HEK293 (cell line): ENCODE results near the gene SERTAD2.

ENCODE experiments used
- CTCF ChIA-PET: fragments of 350-600 bp; formaldehyde crosslinking; extraction: SDS; loops from one replicate; lab custom pipeline; 2021; ENCODE audit warnings: antibody characterized with exemption; lab: Yijun Ruan, JAX
- POLR2A ChIA-PET: fragments of 300-600 bp; formaldehyde crosslinking; extraction: SDS; loops from one replicate; lab custom pipeline; 2020; ENCODE audit warnings: antibody characterized with exemption, inconsistent platforms; lab: Yijun Ruan, JAX
- H3K27ac ChIP-seq: fragments of 200-500 bp; sonication (Bioruptor generic); 2 replicates; pipeline ENCODE4 v1.5.1; 2014; ENCODE audit warnings: low read depth, low read length, control low read depth, inconsistent platforms; ENCODE audit errors: extremely low read depth
- H3K36me3 ChIP-seq, 2 experiments: fragments of 200-500 bp in 1 of 2; sonication (Bioruptor generic) in 1 of 2; 1 replicate in 1 of 2; 2 replicates in 1 of 2; pipeline ENCODE4 v1.5.1; 2014 to 2017; ENCODE audit warnings: inconsistent platforms in 2 of 2, low read length in 2 of 2; ENCODE audit not compliant: control insufficient read depth in 2 of 2, insufficient read depth in 1 of 2
- H3K4me1 ChIP-seq: fragments of 200-500 bp; sonication (Bioruptor generic); 2 replicates; pipeline ENCODE4 v1.5.1; 2014; ENCODE audit warnings: mild to moderate bottlenecking, low read length, inconsistent platforms; ENCODE audit not compliant: control insufficient read depth, insufficient read depth
- H3K4me3 ChIP-seq: 2 replicates; pipeline ENCODE4 v1.5.1; 2011; ENCODE audit warnings: low read depth, mild to moderate bottlenecking, control low read depth, low read length, moderate library complexity
- H3K9me3 ChIP-seq: fragments of 200-500 bp; sonication (Bioruptor generic); 2 replicates; pipeline ENCODE4 v1.5.1; 2014; ENCODE audit warnings: low read depth, low read length, inconsistent platforms; ENCODE audit not compliant: control insufficient read depth, insufficient read depth
- EGR2 ChIP-seq: fragments of 450-650 bp; formaldehyde crosslinking; IDR thresholded peaks from 2 replicates; pipeline ENCODE4 v1.5.1; 2016; ENCODE audit warnings: low read depth, missing biosample characterization, missing genetic modification characterization
- HOXD13 ChIP-seq: sonication (generic); formaldehyde crosslinking; IDR thresholded peaks from 2 replicates; pipeline ENCODE4 v1.8.0; 2022; ENCODE audit warnings: missing genetic modification reagents, borderline replicate concordance
- KLF8 ChIP-seq: fragments of 450-650 bp; formaldehyde crosslinking; IDR thresholded peaks from 2 replicates; pipeline ENCODE4 v1.5.1; 2016; ENCODE audit warnings: missing biosample characterization, missing genetic modification characterization
- MZF1 ChIP-seq: fragments of 450-650 bp; formaldehyde crosslinking; IDR thresholded peaks from 2 replicates; pipeline ENCODE4 v1.5.1; 2017; ENCODE audit warnings: missing biosample characterization, missing genetic modification characterization, borderline replicate concordance
- PRDM1 ChIP-seq: fragments of 450-650 bp; formaldehyde crosslinking; IDR thresholded peaks from 2 replicates; pipeline ENCODE4; 2016; ENCODE audit warnings: missing biosample characterization, missing genetic modification characterization
- WT1 ChIP-seq: fragments of 450-650 bp; formaldehyde crosslinking; IDR thresholded peaks from 2 replicates; pipeline ENCODE4 v1.5.1; 2016; ENCODE audit warnings: missing biosample characterization, missing genetic modification characterization
- ZFHX2 ChIP-seq: fragments of 450-650 bp; formaldehyde crosslinking; conservative IDR thresholded peaks from 2 replicates; pipeline ENCODE4 v1.5.1; 2016; ENCODE audit warnings: missing biosample characterization, missing genetic modification characterization
- ZFP69B ChIP-seq: fragments of 450-650 bp; formaldehyde crosslinking; IDR thresholded peaks from 2 replicates; pipeline ENCODE4 v1.5.1; 2016; ENCODE audit warnings: missing biosample characterization, missing genetic modification characterization
- ZNF140 ChIP-seq: fragments of 450-650 bp; formaldehyde crosslinking; IDR thresholded peaks from 2 replicates; pipeline ENCODE4 v1.5.1; 2016; ENCODE audit warnings: missing biosample characterization, missing genetic modification characterization
- ZNF214 ChIP-seq: fragments of 450-650 bp; formaldehyde crosslinking; IDR thresholded peaks from 2 replicates; pipeline ENCODE4 v1.5.1; 2017; ENCODE audit warnings: missing biosample characterization, mild to moderate bottlenecking, missing genetic modification characterization, borderline replicate concordance
- ZNF404 ChIP-seq: fragments of 450-650 bp; formaldehyde crosslinking; IDR thresholded peaks from 2 replicates; pipeline ENCODE4 v1.5.1; 2017; ENCODE audit warnings: missing biosample characterization, missing genetic modification characterization
- ZNF433 ChIP-seq: fragments of 450-650 bp; formaldehyde crosslinking; IDR thresholded peaks from 2 replicates; pipeline ENCODE4 v1.5.1; 2016; ENCODE audit warnings: missing biosample characterization, missing genetic modification characterization, low read depth
- ZNF558 ChIP-seq: fragments of 450-650 bp; formaldehyde crosslinking; IDR thresholded peaks from 2 replicates; pipeline ENCODE4 v1.5.1; 2016; ENCODE audit warnings: missing biosample characterization, missing genetic modification characterization
- ZNF654 ChIP-seq: fragments of 450-650 bp; formaldehyde crosslinking; IDR thresholded peaks from 2 replicates; pipeline ENCODE4 v1.5.1; 2016; ENCODE audit warnings: low read depth, missing biosample characterization, missing genetic modification characterization
- ZNF776 ChIP-seq: fragments of 450-650 bp; formaldehyde crosslinking; IDR thresholded peaks from 2 replicates; pipeline ENCODE4 v1.5.0; 2017; ENCODE audit warnings: missing biosample characterization, missing genetic modification characterization, borderline replicate concordance
- ZXDB ChIP-seq: fragments of 450-650 bp; formaldehyde crosslinking; IDR thresholded peaks from 2 replicates; pipeline ENCODE4 v1.5.1; 2016; ENCODE audit warnings: missing biosample characterization, missing genetic modification characterization
- TF ChIP-seq, protein P1 (sequence below): fragments of 450-650 bp; formaldehyde crosslinking; IDR thresholded peaks from 2 replicates; pipeline ENCODE4 v1.5.1; 2016; ENCODE audit warnings: missing biosample characterization, missing genetic modification characterization
- TF ChIP-seq, protein P2 (sequence below): fragments of 450-650 bp; formaldehyde crosslinking; conservative IDR thresholded peaks from 2 replicates; pipeline ENCODE4 v1.5.1; 2016; ENCODE audit warnings: low read depth, missing biosample characterization, missing genetic modification characterization
- TF ChIP-seq, protein P3 (sequence below): fragments of 450-650 bp; formaldehyde crosslinking; IDR thresholded peaks from 2 replicates; pipeline ENCODE4 v1.5.1; 2016; ENCODE audit warnings: missing biosample characterization, missing genetic modification characterization
- TF ChIP-seq, protein P4 (sequence below): fragments of 450-650 bp; formaldehyde crosslinking; IDR thresholded peaks from 2 replicates; pipeline ENCODE4; 2016; ENCODE audit warnings: missing biosample characterization, missing genetic modification characterization
- TF ChIP-seq, protein P5 (sequence below): fragments of 450-650 bp; formaldehyde crosslinking; IDR thresholded peaks from 2 replicates; pipeline ENCODE4 v1.5.1; 2016; ENCODE audit warnings: missing biosample characterization, missing genetic modification characterization, low read depth
- TF ChIP-seq, protein P6 (sequence below): fragments of 450-650 bp; formaldehyde crosslinking; IDR thresholded peaks from 2 replicates; pipeline ENCODE4 v1.5.1; 2016; ENCODE audit warnings: missing biosample characterization, missing genetic modification characterization

Gene SERTAD2

DNA sequence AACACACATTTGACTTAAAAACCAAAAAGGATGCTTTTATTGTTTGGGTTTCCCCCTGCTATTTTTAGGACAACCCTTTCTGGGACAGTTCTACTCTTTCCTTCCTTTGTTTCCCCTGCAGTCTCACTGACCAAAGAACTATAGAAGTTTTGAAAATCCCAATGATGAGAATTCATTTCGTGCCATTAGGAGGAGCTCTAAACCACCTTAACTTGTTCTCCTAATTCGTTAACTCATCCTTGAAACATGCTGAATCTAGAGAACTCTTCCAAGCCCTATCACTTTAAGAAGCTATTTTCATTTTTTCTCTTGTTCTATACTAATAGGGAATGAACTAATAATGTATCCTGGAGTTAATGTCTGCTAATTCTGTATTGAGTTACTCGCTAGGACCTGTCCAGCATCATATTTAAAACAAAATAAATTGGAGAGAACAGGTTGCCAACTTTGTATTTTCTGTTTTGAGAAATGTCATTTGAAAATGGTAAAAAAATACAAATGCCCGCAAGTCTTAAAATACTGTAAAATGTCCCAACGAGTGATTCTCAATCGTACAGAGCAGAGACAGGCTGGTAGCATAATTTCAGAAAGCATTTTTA is 66.7 kb downstream of the SERTAD2 start:
- TF ChIP-seq, protein P1, sequence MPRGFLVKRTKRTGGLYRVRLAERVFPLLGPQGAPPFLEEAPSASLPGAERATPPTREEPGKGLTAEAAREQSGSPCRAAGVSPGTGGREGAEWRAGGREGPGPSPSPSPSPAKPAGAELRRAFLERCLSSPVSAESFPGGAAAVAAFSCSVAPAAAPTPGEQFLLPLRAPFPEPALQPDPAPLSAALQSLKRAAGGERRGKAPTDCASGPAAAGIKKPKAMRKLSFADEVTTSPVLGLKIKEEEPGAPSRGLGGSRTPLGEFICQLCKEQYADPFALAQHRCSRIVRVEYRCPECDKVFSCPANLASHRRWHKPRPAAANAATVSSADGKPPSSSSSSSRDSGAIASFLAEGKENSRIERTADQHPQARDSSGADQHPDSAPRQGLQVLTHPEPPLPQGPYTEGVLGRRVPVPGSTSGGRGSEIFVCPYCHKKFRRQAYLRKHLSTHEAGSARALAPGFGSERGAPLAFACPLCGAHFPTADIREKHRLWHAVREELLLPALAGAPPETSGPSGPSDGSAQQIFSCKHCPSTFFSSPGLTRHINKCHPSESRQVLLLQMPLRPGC (tag by site-specific recombination): no peak
- no peak for TF ChIP-seq ZNF558 (tag by site-specific recombination)
- peak; percentile 73 for TF ChIP-seq ZNF654
- TF ChIP-seq, all 188 proteins: peak for 1
- H3K4me3 ChIP-seq: no peak overlapping the region
- ChIA-PET CTCF (interaction anchor here (0.5 to 2.5 kb wide), 36 partner anchors 8 to 932 kb away, joined by 3 to 25 read pairs (median 3); no protein-coding TSS in a partner anchor), POLR2A (interaction anchor here (0.7 kb wide), 1 partner anchor 67 kb away, joined by 3 read pairs; the partner anchor contains the start of gene SERTAD2)
- peaks cover 13 to 40% of the 10 kb centered on the region in 2 experiments for H3K36me3 ChIP-seq
- H3K4me1 ChIP-seq: no peaks in the 10 kb centered on the region
- no peaks in the 10 kb centered on the region for H3K9me3 ChIP-seq
- H3K27ac ChIP-seq: no peak overlapping the region

DNA sequence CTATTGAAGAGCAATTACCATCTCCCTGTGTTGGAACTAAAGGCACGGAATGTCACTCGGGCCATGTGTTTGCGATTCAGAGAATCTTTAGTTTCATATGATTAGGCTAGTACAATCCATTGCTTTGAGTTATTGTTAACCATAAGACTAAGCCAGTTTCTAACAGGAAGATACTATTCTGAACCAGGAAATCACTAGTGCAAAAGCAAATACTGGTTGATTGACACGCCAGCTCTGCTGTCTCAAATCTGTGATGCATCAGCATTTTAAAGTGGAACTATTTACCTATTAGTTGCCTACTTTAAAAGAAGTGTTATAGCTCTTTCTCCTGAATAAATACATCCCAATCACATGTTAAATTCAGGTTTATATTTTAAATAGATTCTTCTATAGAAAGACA is 67.7 kb downstream of the SERTAD2 start:
- POLR2A ChIA-PET: no interaction called here
- peaks cover 18 to 34% of the 10 kb centered on the region in 2 experiments for H3K36me3 ChIP-seq

DNA sequence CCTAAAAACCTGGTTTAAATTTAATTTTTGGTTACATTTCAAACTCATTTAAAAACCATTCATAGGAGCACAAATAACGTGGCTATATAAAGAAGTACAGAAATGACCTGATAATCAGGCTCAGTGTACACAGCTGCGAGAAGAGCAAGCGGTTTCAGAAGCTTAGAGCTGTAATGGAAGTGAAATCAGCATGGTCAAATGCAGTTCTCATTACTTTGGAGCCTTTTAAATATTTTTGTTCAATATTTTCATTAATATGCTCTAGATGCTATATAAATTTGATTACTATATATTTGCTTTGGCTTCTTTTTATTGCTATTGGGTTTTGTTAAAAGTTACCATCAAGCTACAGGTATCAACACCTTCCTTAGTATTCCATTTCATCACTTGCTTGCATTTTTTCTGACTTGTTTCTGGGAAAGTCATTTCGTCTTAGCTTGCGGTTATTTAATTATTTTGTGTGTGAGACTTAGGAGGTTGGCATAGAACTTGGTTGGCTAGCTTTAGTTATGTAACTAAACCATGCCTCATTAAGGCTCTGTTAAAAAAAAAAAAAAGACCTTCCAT is 70.9 kb downstream of the SERTAD2 start:
- Histone ChIP-seq H3K36me3 (peaks cover 17 to 20% of the 10 kb centered on the region in 2 experiments; a peak in 2 of 3 replicates), H3K4me3 (no peak overlapping the region), H3K27ac (no peak overlapping the region), H3K4me1 (no peaks in the 10 kb centered on the region), H3K9me3 (no peaks in the 10 kb centered on the region)
- POLR2A ChIA-PET: no interaction called here
- CTCF ChIA-PET: interaction anchor here (0.6 to 2.8 kb wide), 9 partner anchors 11 to 340 kb away, joined by 3 to 11 read pairs (median 3); no protein-coding TSS in a partner anchor
- TF ChIP-seq KLF8 (no peak), HOXD13 (no peak), WT1 (tag by site-specific recombination) (no peak), ZXDB (tag by site-specific recombination) (no peak), MZF1 (no peak)
- TF ChIP-seq, protein P2, sequence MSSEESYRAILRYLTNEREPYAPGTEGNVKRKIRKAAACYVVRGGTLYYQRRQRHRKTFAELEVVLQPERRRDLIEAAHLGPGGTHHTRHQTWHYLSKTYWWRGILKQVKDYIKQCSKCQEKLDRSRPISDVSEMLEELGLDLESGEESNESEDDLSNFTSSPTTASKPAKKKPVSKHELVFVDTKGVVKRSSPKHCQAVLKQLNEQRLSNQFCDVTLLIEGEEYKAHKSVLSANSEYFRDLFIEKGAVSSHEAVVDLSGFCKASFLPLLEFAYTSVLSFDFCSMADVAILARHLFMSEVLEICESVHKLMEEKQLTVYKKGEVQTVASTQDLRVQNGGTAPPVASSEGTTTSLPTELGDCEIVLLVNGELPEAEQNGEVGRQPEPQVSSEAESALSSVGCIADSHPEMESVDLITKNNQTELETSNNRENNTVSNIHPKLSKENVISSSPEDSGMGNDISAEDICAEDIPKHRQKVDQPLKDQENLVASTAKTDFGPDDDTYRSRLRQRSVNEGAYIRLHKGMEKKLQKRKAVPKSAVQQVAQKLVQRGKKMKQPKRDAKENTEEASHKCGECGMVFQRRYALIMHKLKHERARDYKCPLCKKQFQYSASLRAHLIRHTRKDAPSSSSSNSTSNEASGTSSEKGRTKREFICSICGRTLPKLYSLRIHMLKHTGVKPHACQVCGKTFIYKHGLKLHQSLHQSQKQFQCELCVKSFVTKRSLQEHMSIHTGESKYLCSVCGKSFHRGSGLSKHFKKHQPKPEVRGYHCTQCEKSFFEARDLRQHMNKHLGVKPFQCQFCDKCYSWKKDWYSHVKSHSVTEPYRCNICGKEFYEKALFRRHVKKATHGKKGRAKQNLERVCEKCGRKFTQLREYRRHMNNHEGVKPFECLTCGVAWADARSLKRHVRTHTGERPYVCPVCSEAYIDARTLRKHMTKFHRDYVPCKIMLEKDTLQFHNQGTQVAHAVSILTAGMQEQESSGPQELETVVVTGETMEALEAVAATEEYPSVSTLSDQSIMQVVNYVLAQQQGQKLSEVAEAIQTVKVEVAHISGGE (tag by site-specific recombination): no peak
- TF ChIP-seq, protein P3, sequence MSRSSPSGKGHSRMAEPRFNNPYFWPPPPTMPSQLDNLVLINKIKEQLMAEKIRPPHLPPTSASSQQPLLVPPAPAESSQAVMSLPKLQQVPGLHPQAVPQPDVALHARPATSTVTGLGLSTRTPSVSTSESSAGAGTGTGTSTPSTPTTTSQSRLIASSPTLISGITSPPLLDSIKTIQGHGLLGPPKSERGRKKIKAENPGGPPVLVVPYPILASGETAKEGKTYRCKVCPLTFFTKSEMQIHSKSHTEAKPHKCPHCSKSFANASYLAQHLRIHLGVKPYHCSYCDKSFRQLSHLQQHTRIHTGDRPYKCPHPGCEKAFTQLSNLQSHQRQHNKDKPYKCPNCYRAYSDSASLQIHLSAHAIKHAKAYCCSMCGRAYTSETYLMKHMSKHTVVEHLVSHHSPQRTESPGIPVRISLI (tag by site-specific recombination): no peak
- TF ChIP-seq, protein P4, sequence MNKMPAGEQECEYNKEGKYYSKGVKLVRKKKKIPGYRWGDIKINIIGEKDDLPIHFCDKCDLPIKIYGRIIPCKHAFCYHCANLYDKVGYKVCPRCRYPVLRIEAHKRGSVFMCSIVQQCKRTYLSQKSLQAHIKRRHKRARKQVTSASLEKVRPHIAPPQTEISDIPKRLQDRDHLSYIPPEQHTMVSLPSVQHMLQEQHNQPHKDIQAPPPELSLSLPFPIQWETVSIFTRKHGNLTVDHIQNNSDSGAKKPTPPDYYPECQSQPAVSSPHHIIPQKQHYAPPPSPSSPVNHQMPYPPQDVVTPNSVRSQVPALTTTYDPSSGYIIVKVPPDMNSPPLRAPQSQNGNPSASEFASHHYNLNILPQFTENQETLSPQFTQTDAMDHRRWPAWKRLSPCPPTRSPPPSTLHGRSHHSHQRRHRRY: no peak

More for the DNA sequence above, 67.7 kb downstream of the SERTAD2 start:
- Histone ChIP-seq H3K27ac (no peak overlapping the region), H3K9me3 (no peaks in the 10 kb centered on the region), H3K4me1 (no peaks in the 10 kb centered on the region), H3K4me3 (no peak overlapping the region)
- CTCF ChIA-PET: interaction anchor here (0.6 to 2.5 kb wide), 19 partner anchors 9 to 828 kb away, joined by 3 to 25 read pairs (median 4); partner anchors contain the start of gene AFTPH
- TF ChIP-seq ZNF433 (tag by site-specific recombination) (no peak), PRDM1 (tag by site-specific recombination) (no peak), ZNF214 (tag by site-specific recombination) (no peak), ZFHX2 (tag by site-specific recombination) (no peak), ZNF140 (tag by site-specific recombination) (no peak), ZFP69B (tag by site-specific recombination) (no peak), EGR2 (tag by site-specific recombination) (no peak), ZNF776 (tag by site-specific recombination) (no peak), ZNF404 (tag by site-specific recombination) (no peak)
- TF ChIP-seq, protein P5, sequence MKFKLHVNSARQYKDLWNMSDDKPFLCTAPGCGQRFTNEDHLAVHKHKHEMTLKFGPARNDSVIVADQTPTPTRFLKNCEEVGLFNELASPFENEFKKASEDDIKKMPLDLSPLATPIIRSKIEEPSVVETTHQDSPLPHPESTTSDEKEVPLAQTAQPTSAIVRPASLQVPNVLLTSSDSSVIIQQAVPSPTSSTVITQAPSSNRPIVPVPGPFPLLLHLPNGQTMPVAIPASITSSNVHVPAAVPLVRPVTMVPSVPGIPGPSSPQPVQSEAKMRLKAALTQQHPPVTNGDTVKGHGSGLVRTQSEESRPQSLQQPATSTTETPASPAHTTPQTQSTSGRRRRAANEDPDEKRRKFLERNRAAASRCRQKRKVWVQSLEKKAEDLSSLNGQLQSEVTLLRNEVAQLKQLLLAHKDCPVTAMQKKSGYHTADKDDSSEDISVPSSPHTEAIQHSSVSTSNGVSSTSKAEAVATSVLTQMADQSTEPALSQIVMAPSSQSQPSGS (tag by site-specific recombination): no peak
- TF ChIP-seq, protein P6, sequence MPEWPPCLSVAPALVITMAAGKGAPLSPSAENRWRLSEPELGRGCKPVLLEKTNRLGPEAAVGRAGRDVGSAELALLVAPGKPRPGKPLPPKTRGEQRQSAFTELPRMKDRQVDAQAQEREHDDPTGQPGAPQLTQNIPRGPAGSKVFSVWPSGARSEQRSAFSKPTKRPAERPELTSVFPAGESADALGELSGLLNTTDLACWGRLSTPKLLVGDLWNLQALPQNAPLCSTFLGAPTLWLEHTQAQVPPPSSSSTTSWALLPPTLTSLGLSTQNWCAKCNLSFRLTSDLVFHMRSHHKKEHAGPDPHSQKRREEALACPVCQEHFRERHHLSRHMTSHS (tag by site-specific recombination): no peak
